Liver (tissue), 9 donors: ENCODE results near the gene MYL6. TPM values are rescaled to one million over a fixed set of nuclear protein-coding genes. Genes with fewer than 3 reads are reported as not detected.
A peak's percentile ranks its signal among the peaks of the same experiment; 100 is the strongest.

Experiments used
- DNase-seq: peaks from one replicate; pipeline ENCODE4 v3.0.0-alpha.2; 2017; ENCODE audit warnings: low spot score
- H3K27ac ChIP-seq, 2 donors: one replicate each; pipeline ENCODE4 v1.7.0; 2013; ENCODE audit warnings: inconsistent platforms in 2 of 2, low read length in 2 of 2, control low read depth in 1 of 2, low read depth in 1 of 2, mild to moderate bottlenecking in 1 of 2
- H3K27me3 ChIP-seq, 4 donors: one replicate each; pipeline versions ENCODE4 v1.6.1 to v1.7.0; 2013; ENCODE audit warnings: low read length in 3 of 4, inconsistent platforms in 1 of 4, mild to moderate bottlenecking in 1 of 4, moderate library complexity in 1 of 4; ENCODE audit not compliant: control insufficient read depth in 4 of 4, insufficient read depth in 4 of 4
- H3K36me3 ChIP-seq, 4 donors: one replicate each; pipeline versions ENCODE4 v1.6.1 to v1.7.0; 2013; ENCODE audit warnings: low read length in 3 of 4, mild to moderate bottlenecking in 3 of 4, low read depth in 1 of 4, moderate library complexity in 1 of 4; ENCODE audit not compliant: control insufficient read depth in 4 of 4, insufficient read depth in 3 of 4
- H3K4me1 ChIP-seq, 4 donors: one replicate each; pipeline versions ENCODE4 v1.6.1 to v1.7.0; 2013; ENCODE audit warnings: low read length in 3 of 4, mild to moderate bottlenecking in 3 of 4, moderate library complexity in 1 of 4; ENCODE audit not compliant: control insufficient read depth in 4 of 4, insufficient read depth in 4 of 4
- H3K4me3 ChIP-seq, 3 donors: one replicate each; pipeline versions ENCODE4 v1.6.1 to v1.7.0; 2013; ENCODE audit warnings: low read length in 3 of 3, control low read depth in 1 of 3, low read depth in 1 of 3, mild to moderate bottlenecking in 1 of 3
- H3K9ac ChIP-seq, 2 donors: one replicate each; pipeline ENCODE4 v1.7.0; 2013; ENCODE audit warnings: low read length in 2 of 2, mild to moderate bottlenecking in 2 of 2, moderate library complexity in 2 of 2, control low read depth in 1 of 2, low read depth in 1 of 2
- H3K9me3 ChIP-seq, 4 donors: one replicate each; pipeline versions ENCODE4 v1.6.1 to v1.7.0; 2013; ENCODE audit warnings: low read length in 3 of 4; ENCODE audit not compliant: control insufficient read depth in 4 of 4
- ATF3 ChIP-seq: IDR thresholded peaks from 2 replicates; pipeline ENCODE4 v1.6.1; 2016; ENCODE audit warnings: antibody characterized with exemption
- CTCF ChIP-seq: fragments of 150-350 bp; IDR thresholded peaks from 2 replicates; pipeline ENCODE4 v1.5.1; 2017; ENCODE audit warnings: improper control_type of control experiment, low read depth, low read length; ENCODE audit not compliant: missing input control
- EGR1 ChIP-seq, 2 donors: IDR thresholded peaks; 2 replicates each; pipeline ENCODE4 v1.6.1; 2016 to 2018; ENCODE audit warnings: antibody characterized with exemption in 2 of 2, low read depth in 2 of 2
- FOXA1 ChIP-seq: IDR thresholded peaks from 2 replicates; pipeline ENCODE4 v1.6.1; 2016; ENCODE audit warnings: antibody characterized with exemption
- FOXA2 ChIP-seq: IDR thresholded peaks from 2 replicates; pipeline ENCODE4 v1.6.1; 2016; ENCODE audit warnings: antibody characterized with exemption
- GABPA ChIP-seq, 2 donors: IDR thresholded peaks in 1 of 2; conservative IDR thresholded peaks in 1 of 2; 2 replicates each; pipeline ENCODE4 v1.6.1; 2016; ENCODE audit warnings: antibody characterized with exemption in 2 of 2, mild to moderate bottlenecking in 1 of 2, moderate library complexity in 1 of 2
- HNF4A ChIP-seq, 2 donors: conservative IDR thresholded peaks; 2 replicates each; pipeline ENCODE4 v1.6.1; 2016; ENCODE audit warnings: antibody characterized with exemption in 2 of 2, mild to moderate bottlenecking in 2 of 2
- HNF4G ChIP-seq: IDR thresholded peaks from 2 replicates; pipeline ENCODE4 v1.6.1; 2016; ENCODE audit warnings: antibody characterized with exemption
- JUND ChIP-seq, 2 donors: IDR thresholded peaks; 2 replicates each; pipeline ENCODE4 v1.6.1; 2016; ENCODE audit warnings: antibody characterized with exemption in 2 of 2
- MAX ChIP-seq: IDR thresholded peaks from 2 replicates; pipeline ENCODE4 v1.6.1; 2016; ENCODE audit warnings: antibody characterized with exemption
- NR2F2 ChIP-seq: IDR thresholded peaks from 2 replicates; pipeline ENCODE4 v1.6.1; 2016; ENCODE audit warnings: antibody characterized with exemption
- RAD21 ChIP-seq, 2 donors: IDR thresholded peaks; 2 replicates each; pipeline ENCODE4 v1.6.1; 2016; ENCODE audit warnings: antibody characterized with exemption in 2 of 2, mild to moderate bottlenecking in 2 of 2
- REST ChIP-seq: IDR thresholded peaks from 2 replicates; pipeline ENCODE4 v1.6.1; 2016; ENCODE audit warnings: antibody characterized with exemption, mild to moderate bottlenecking
- RXRA ChIP-seq, 2 donors: IDR thresholded peaks; 2 replicates each; pipeline ENCODE4 v1.6.1; 2017 to 2018; ENCODE audit warnings: antibody characterized with exemption in 2 of 2, mild to moderate bottlenecking in 1 of 2
- SP1 ChIP-seq: IDR thresholded peaks from 2 replicates; pipeline ENCODE4 v1.6.1; 2018; ENCODE audit warnings: antibody characterized with exemption, mild to moderate bottlenecking
- TAF1 ChIP-seq: conservative IDR thresholded peaks from 2 replicates; pipeline ENCODE4 v1.6.1; 2016; ENCODE audit warnings: antibody characterized with exemption, mild to moderate bottlenecking
- YY1 ChIP-seq: IDR thresholded peaks from 2 replicates; pipeline ENCODE4 v1.6.1; 2016; ENCODE audit warnings: antibody characterized with exemption, mild to moderate bottlenecking
- ZBTB33 ChIP-seq: IDR thresholded peaks from 2 replicates; pipeline ENCODE4 v1.6.1; 2016; ENCODE audit warnings: antibody characterized with exemption
- WGBS: extraction: QIAGEN DNeasy Blood & Tissue Kit; methylation state at CpG from one replicate; pipeline ENCODE4 v1.1.7; 2013; 5-methylcytosine and 5-hydroxymethylcytosine counted together
- polyA plus RNA-seq, 2 donors: library from polyadenylated mRNA; stranded (reverse) in 1 of 2; unstranded in 1 of 2; fragments of 200-250 nt in 1 of 2; fragments of >200 nt in 1 of 2; fragmentation: Nextera tagmentation in 1 of 2; extraction: Ambion mirVana in 1 of 2; gene quantifications; one replicate each; pipeline versions ENCODE4 v1.2.1 to v1.2.3, GENCODE V29; 2013 to 2015
- total RNA-seq, 2 donors: library from RNA; depleted of rRNA; stranded (reverse); fragments of >200 nt; gene quantifications; one replicate each; pipeline ENCODE4 v1.2.3, GENCODE V29; 2014
- donor health status: healthy.
- donor health status: healthy.
- donor health status: healthy.
- donor health status: healthy.
- donor health status: healthy.

The MYL6 gene
- total and polyA plus RNA-seq, 4 donors, result 298 to 975 (median 624) TPM

- peak overlapping the region; percentile 33 to 36 for H3K9ac ChIP-seq
- peaks cover 0 to 24% (median 18%) of the 10 kb centered on the region in 4 donors for H3K4me1 ChIP-seq
- H3K9me3 ChIP-seq, result no peaks in the 10 kb centered on the region
- DNase-seq, result no peak
- TF ChIP-seq REST, result no peak
- no peak for TF ChIP-seq ZBTB33
- no peak for TF ChIP-seq TAF1
- no peak for TF ChIP-seq SP1
- no peak for TF ChIP-seq FOXA1
- TF ChIP-seq JUND (IDR thresholded peaks at IDR 0.05), result no peak
- TF ChIP-seq HNF4G, result no peak
- TF ChIP-seq FOXA2, result no peak
- no peak for TF ChIP-seq RXRA (IDR thresholded peaks at IDR 0.05)
- TF ChIP-seq HNF4A (conservative IDR thresholded peaks at IDR 0.05), result no peak
- TF ChIP-seq RAD21 (IDR thresholded peaks at IDR 0.05), result no peak
- no peak for TF ChIP-seq MAX
- no peak for TF ChIP-seq EGR1 (IDR thresholded peaks at IDR 0.05; ENCODE audit: low read depth in 2 of 2)
- no peak for TF ChIP-seq GABPA (IDR thresholded peaks at IDR 0.05 in 1 of 2, conservative IDR thresholded peaks at IDR 0.05 in 1 of 2)
- TF ChIP-seq CTCF, result no peak
- no peak for TF ChIP-seq NR2F2
- TF ChIP-seq YY1, result no peak
- no peak for TF ChIP-seq ATF3
- peak overlapping the region; percentile 53 to 67 for H3K27ac ChIP-seq
- peak overlapping the region; percentile 63 to 95 (median 68) for H3K4me3 ChIP-seq
- H3K27me3 ChIP-seq, result no peaks in the 10 kb centered on the region
- 2% methylated on average over 17 of the region's 17 CpGs for WGBS
- peaks cover 5 to 19% (median 17%) of the 10 kb centered on the region in 4 donors for H3K36me3 ChIP-seq
Measured at GRCh38 chr12:56188778-56189098, 30.6 kb downstream of the MYL6 start.
